Fibroblast of pulmonary artery (primary cell): ENCODE results near the gene CTDP1.
"Not testable (repeated sequence)": the region's sequence is repeated elsewhere in the genome, so short reads cannot be mapped to it uniquely, and the experiment has no call there.

Source experiments
- DNase-seq: peaks from one replicate; pipeline ENCODE4 v3.0.0-alpha.2; 2010; ENCODE audit warnings: low read depth
- H3K4me3 ChIP-seq: replicated peaks from 2 replicates; pipeline ENCODE4 v1.5.1; 2011; ENCODE audit warnings: low read depth, mild to moderate bottlenecking, control low read depth, low read length, moderate library complexity
- CTCF ChIP-seq: IDR thresholded peaks from 2 replicates; pipeline ENCODE4 v1.5.1; 2011; ENCODE audit warnings: mild to moderate bottlenecking, control low read depth, low read length, inconsistent platforms; ENCODE audit errors: missing control alignments

Gene CTDP1

GRCh38 chr18:79690586-79691482 is 11.2 kb downstream of the CTDP1 start:
- H3K4me3 ChIP-seq: no peak overlapping the region
- DNase-seq: no peak
- TF ChIP-seq CTCF: no peak

GRCh38 chr18:79692056-79692455 is 12.5 kb downstream of the CTDP1 start:
- no peak overlapping the region for H3K4me3 ChIP-seq
- no peak for DNase-seq
- TF ChIP-seq CTCF: no peak

GRCh38 chr18:79692886-79693285 is 13.3 kb downstream of the CTDP1 start:
- no peak for DNase-seq
- no peak overlapping the region for H3K4me3 ChIP-seq
- no peak for TF ChIP-seq CTCF

GRCh38 chr18:79693561-79694205 is 14.1 kb downstream of the CTDP1 start:
- H3K4me3 ChIP-seq: no peak overlapping the region
- TF ChIP-seq CTCF: no peak

GRCh38 chr18:79694206-79694894 is 14.7 kb downstream of the CTDP1 start:
- not testable (repeated sequence) for H3K4me3 ChIP-seq, DNase-seq

More at GRCh38 chr18:79693561-79694205, 14.1 kb downstream of the CTDP1 start:
- DNase-seq: no peak

GRCh38 chr18:79694895-79695213 is 15.3 kb downstream of the CTDP1 start:
- DNase-seq: no peak
- no peak overlapping the region for H3K4me3 ChIP-seq
- TF ChIP-seq CTCF: no peak

- no peak for DNase-seq
- TF ChIP-seq CTCF: no peak
- H3K4me3 ChIP-seq: no peak overlapping the region
Measured at GRCh38 chr18:79695269-79695668, 15.7 kb downstream of the CTDP1 start.
